Urinary bladder (tissue), 4 donors: ENCODE data around the gene ALK. TPM values are rescaled to one million over a fixed set of nuclear protein-coding genes. Genes with fewer than 3 reads are reported as not detected.

Source experiments
- DNase-seq: peaks from one replicate; pipeline ENCODE4 v3.0.0-alpha.2; 2015; ENCODE audit errors: extremely low spot score
- H3K27ac ChIP-seq: one replicate; pipeline ENCODE4 v1.5.1; 2013; ENCODE audit warnings: low read depth, mild to moderate bottlenecking, moderate library complexity
- H3K36me3 ChIP-seq: one replicate; pipeline ENCODE4 v1.6.1; 2013; ENCODE audit warnings: mild to moderate bottlenecking, moderate library complexity; ENCODE audit not compliant: insufficient read depth
- H3K4me1 ChIP-seq: one replicate; pipeline ENCODE4 v1.6.1; 2013; ENCODE audit warnings: mild to moderate bottlenecking, moderate library complexity; ENCODE audit not compliant: insufficient read depth
- H3K4me3 ChIP-seq: one replicate; pipeline ENCODE4 v1.5.1; 2013; ENCODE audit warnings: low read depth, low read length
- WGBS: extraction: QIAGEN DNeasy Blood & Tissue Kit; methylation state at CpG from one replicate; pipeline ENCODE4 v1.1.7; 2013; 5-methylcytosine and 5-hydroxymethylcytosine counted together
- polyA plus RNA-seq: library from polyadenylated mRNA; stranded (reverse); fragments of 200-250 nt; gene quantifications from one replicate; pipeline ENCODE4 v1.2.3, GENCODE V29; 2013
- total RNA-seq: library from RNA; depleted of rRNA; stranded (reverse); fragments of >200 nt; gene quantifications from one replicate; pipeline ENCODE4 v1.2.3, GENCODE V29; 2014
- donor health status: healthy with polysubstance abuse.
- donor health status: healthy.

Gene ALK
- total and polyA plus RNA-seq, 2 donors = 0.29 to 1.0 TPM

- no peak for DNase-seq
- H3K4me1 ChIP-seq = no peaks in the 10 kb centered on the region
- H3K27ac ChIP-seq = no peak overlapping the region
- H3K4me3 ChIP-seq = no peak overlapping the region
- WGBS = 62% methylated on average over 5 of the region's 5 CpGs
- no peaks in the 10 kb centered on the region for H3K36me3 ChIP-seq
These were observed 709.4 kb downstream of the ALK start for GRCh38 chr2:29212009-29212408.

GRCh38 chr2:29209551-29209950 lies 711.8 kb downstream of the ALK start:
- 86% methylated on average over 5 of the region's 5 CpGs for WGBS
- no peak overlapping the region for H3K4me3 ChIP-seq
- H3K36me3 ChIP-seq = no peaks in the 10 kb centered on the region
- no peaks in the 10 kb centered on the region for H3K4me1 ChIP-seq
- DNase-seq = no peak
- no peak overlapping the region for H3K27ac ChIP-seq

GRCh38 chr2:29207352-29208148 lies 713.8 kb downstream of the ALK start:
- Histone ChIP-seq H3K4me1 (no peaks in the 10 kb centered on the region), H3K27ac (no peak overlapping the region), H3K36me3 (no peaks in the 10 kb centered on the region), H3K4me3 (no peak overlapping the region)
- no peak for DNase-seq
- WGBS = 73% methylated on average over 3 of the region's 3 CpGs

- H3K36me3 ChIP-seq = no peaks in the 10 kb centered on the region
- H3K4me1 ChIP-seq = no peaks in the 10 kb centered on the region
- WGBS = 73% methylated on average over 5 of the region's 5 CpGs
- no peak overlapping the region for H3K4me3 ChIP-seq
- no peak overlapping the region for H3K27ac ChIP-seq
- DNase-seq = no peak
These were observed 714.4 kb downstream of the ALK start for GRCh38 chr2:29206941-29207340.

DNA sequence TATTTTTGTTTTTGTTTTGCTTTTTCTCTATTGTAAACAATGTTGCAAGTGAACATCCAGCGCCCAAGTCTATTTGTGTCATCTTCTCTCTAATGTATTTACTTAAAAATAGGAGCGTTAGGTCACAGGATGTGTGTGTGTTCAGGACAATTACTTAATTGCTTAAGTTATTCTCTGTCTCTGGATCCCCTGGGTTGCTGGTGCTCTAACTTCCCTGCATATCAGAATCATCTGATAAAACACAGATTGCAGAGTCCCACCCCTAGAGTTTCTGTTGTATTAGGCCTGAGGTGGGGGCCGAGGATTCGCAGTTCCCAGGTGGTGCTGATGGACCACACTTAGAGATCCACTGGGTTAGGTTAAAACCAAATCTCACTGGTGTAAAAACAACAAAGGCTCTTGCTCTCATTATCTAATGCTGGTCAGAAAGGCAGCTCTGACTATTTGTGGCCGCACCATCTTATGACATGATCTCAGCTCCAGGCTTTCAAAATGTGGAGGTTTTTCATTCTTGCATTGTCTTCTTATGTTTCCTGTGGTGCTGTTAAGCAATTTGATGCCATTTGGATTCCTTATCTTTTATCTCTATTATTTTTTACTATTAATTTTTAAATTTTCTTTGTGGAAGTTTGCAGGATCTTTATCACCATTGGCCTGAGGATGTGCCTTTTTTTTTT lies 718.4 kb downstream of the ALK start:
- Histone ChIP-seq H3K27ac (no peak overlapping the region), H3K4me1 (no peaks in the 10 kb centered on the region), H3K36me3 (no peaks in the 10 kb centered on the region), H3K4me3 (no peak overlapping the region)
- 86% methylated on average over 5 of the region's 5 CpGs for WGBS
- DNase-seq = no peak

DNA sequence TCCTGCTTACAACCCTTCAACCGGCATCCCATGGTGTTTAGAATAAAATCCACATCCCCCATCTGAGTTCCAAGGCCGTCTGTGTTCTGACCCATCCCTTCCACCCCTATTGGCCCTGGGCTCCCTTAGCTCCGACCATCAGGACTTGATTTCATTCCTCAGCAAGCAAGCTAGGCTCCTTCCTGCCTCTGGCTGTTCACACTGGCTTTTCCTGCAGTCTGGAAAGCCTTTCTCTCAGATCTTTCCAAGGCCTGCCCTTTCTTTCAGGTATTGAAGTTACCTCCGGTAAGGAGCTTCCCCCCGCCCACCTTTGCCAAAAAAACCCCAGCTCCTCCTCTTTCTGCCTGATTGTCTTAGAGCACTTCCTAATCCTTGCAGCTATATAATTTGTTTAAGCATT lies 719.4 kb downstream of the ALK start:
- Histone ChIP-seq H3K36me3 (no peaks in the 10 kb centered on the region), H3K4me1 (no peaks in the 10 kb centered on the region), H3K27ac (no peak overlapping the region), H3K4me3 (no peak overlapping the region)
- WGBS = 48% methylated on average over 5 of the region's 5 CpGs
- DNase-seq = no peak

GRCh38 chr2:29196792-29197788 lies 724.3 kb downstream of the ALK start:
- Histone ChIP-seq H3K4me3 (no peak overlapping the region), H3K4me1 (no peaks in the 10 kb centered on the region), H3K36me3 (no peaks in the 10 kb centered on the region), H3K27ac (no peak overlapping the region)
- DNase-seq = peak; percentile 18
- 32% methylated on average over 14 of the region's 14 CpGs for WGBS

DNA sequence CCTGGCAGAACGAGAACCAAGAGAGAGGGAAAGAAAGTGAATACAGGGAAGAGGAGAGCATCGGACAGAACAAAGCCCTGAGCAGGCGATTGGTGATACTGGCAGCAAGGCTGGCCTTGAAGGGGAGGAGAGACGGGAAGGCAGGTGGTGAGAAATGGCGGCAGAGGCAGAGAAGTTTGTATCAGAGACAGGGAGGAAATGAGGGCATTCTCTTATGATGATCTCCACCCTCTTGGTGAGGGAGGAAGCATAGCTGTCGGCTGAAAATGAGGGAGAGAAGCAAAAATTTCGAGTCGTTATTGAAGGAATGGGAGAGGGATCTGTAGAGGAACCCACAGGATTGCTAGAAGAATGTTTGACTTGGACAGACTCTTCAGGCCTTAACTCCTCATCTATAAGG lies 725.6 kb downstream of the ALK start:
- DNase-seq = no peak
- Histone ChIP-seq H3K27ac (no peak overlapping the region), H3K4me1 (no peaks in the 10 kb centered on the region), H3K36me3 (no peaks in the 10 kb centered on the region), H3K4me3 (no peak overlapping the region)
- WGBS = 80% methylated on average over 8 of the region's 8 CpGs

DNA sequence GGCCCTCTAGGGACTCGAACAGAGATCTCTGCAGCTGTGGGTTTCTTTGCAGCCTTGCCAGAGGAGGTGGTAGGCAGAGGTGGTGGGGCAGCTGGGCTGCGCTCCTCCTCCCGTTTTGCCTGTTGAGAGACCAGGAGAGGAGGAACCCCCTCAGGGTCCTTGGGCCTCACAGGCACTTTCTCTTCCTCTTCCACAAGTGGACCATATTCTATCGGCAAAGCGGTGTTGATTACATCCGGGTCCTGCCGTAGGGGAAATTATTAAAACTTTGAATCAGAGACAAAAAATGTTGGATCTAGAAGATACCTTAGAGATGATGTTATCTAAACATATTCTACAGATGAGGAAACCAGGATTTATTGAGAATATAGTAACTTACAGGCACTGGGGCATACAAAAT lies 727.7 kb downstream of the ALK start:
- no peaks in the 10 kb centered on the region for H3K4me1 ChIP-seq
- no peak for DNase-seq
- H3K4me3 ChIP-seq = no peak overlapping the region
- 81% methylated on average over 7 of the region's 7 CpGs for WGBS
- no peaks in the 10 kb centered on the region for H3K36me3 ChIP-seq
- H3K27ac ChIP-seq = no peak overlapping the region

DNA sequence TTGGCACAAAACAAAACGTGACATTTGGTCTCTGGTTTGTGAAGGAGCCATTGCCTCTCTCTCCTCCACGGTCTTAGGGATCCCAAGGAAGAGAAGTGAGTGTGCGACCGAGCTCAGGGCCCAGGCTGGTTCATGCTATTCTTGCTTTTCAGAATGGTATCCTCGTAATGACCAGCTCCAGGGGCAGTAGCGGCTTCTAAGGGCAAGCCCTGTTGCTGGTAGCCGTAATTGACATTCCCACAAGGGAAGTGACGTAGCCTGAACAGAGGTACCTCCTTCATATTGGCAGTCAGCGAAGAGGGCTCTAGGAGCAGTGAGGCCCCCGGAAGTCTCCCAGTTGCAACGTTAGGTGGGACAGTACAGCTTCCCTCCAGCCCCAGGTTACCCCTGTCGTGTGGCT lies 728.3 kb downstream of the ALK start:
- Histone ChIP-seq H3K36me3 (no peaks in the 10 kb centered on the region), H3K4me3 (no peak overlapping the region), H3K27ac (no peak overlapping the region), H3K4me1 (no peaks in the 10 kb centered on the region)
- WGBS = 91% methylated on average over 12 of the region's 12 CpGs
- no peak for DNase-seq

GRCh38 chr2:29192526-29192925 lies 728.9 kb downstream of the ALK start:
- 79% methylated on average over 3 of the region's 3 CpGs for WGBS
- Histone ChIP-seq H3K36me3 (no peaks in the 10 kb centered on the region), H3K27ac (no peak overlapping the region), H3K4me3 (no peak overlapping the region), H3K4me1 (no peaks in the 10 kb centered on the region)
- no peak for DNase-seq

DNA sequence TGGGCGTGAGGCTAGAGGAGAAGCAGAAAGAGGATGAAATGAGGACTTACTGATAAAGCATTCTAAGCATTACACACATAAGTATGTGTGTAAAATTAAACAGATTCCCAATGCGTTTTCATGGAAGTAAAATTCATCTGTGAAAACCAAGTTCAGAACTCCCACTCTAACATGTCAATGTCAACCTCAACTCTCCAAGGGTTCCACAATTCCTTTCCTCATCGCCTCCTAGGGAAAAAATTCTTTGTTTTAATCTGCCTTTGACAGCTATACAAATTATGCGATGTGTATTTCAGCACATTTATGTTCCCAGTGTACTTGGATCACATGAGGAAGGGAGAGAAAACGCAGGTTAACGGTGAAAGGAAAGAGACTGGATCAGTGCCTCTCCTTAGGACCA lies 729.6 kb downstream of the ALK start:
- WGBS = 93% methylated on average over 6 of the region's 6 CpGs
- no peak overlapping the region for H3K4me3 ChIP-seq

GRCh38 chr2:29189052-29189451 lies 732.3 kb downstream of the ALK start:
- no peaks in the 10 kb centered on the region for H3K36me3 ChIP-seq
- 86% methylated on average over 5 of the region's 5 CpGs for WGBS
- no peak overlapping the region for H3K27ac ChIP-seq
- no peak for DNase-seq
- no peaks in the 10 kb centered on the region for H3K4me1 ChIP-seq
- H3K4me3 ChIP-seq = no peak overlapping the region

More for the DNA sequence above, 729.6 kb downstream of the ALK start:
- DNase-seq = no peak
- Histone ChIP-seq H3K27ac (no peak overlapping the region), H3K36me3 (no peaks in the 10 kb centered on the region), H3K4me1 (no peaks in the 10 kb centered on the region)
